Measurements from ENCODE around the gene GSN. TPM values are rescaled to one million over a fixed set of nuclear protein-coding genes. Genes with fewer than 3 reads are reported as not detected.

The GSN gene
- total RNA-seq, 1 donor from 2014 or later, result 291 TPM

- Mint-ChIP-seq H3K27ac (ENCODE audit: unreplicated experiment) (peak overlapping the region; percentile 96), H3K27me3 (ENCODE audit: low read depth) (no peaks in the 10 kb centered on the region), H3K9me3 (ENCODE audit: low read depth) (no peaks in the 10 kb centered on the region), H3K4me1 (ENCODE audit: low read depth) (peaks cover 89% of the 10 kb centered on the region), H3K36me3 (ENCODE audit: low read depth) (peaks cover 16% of the 10 kb centered on the region), H3K4me3 (ENCODE audit: unreplicated experiment) (peak overlapping the region; percentile 54)
- TF ChIP-seq, protein P1, sequence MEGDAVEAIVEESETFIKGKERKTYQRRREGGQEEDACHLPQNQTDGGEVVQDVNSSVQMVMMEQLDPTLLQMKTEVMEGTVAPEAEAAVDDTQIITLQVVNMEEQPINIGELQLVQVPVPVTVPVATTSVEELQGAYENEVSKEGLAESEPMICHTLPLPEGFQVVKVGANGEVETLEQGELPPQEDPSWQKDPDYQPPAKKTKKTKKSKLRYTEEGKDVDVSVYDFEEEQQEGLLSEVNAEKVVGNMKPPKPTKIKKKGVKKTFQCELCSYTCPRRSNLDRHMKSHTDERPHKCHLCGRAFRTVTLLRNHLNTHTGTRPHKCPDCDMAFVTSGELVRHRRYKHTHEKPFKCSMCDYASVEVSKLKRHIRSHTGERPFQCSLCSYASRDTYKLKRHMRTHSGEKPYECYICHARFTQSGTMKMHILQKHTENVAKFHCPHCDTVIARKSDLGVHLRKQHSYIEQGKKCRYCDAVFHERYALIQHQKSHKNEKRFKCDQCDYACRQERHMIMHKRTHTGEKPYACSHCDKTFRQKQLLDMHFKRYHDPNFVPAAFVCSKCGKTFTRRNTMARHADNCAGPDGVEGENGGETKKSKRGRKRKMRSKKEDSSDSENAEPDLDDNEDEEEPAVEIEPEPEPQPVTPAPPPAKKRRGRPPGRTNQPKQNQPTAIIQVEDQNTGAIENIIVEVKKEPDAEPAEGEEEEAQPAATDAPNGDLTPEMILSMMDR (IDR thresholded peaks at IDR 0.05), result no peak
- DNase-seq (ENCODE audit: low spot score), result peak; percentile 71
Measured at GRCh38 chr9:121285835-121286687, 18.1 kb downstream of the GSN start.

DNA sequence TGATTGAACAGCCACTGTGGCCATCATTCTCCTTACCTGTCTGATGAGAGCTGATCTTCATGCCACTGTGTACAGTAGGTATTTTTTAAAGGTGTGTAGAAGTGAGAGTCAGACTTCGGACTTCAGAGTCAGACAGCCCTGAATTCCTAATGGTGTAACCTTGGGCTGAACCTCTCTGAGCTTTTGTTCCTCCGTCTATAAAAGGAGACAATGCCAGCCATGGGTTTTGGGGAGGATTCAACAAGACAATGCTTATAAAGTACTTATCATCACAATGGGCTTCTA lies 18.7 kb downstream of the GSN start:
- Mint-ChIP-seq H3K36me3 (ENCODE audit: low read depth) (peaks cover 14% of the 10 kb centered on the region), H3K27me3 (ENCODE audit: low read depth) (no peaks in the 10 kb centered on the region), H3K4me3 (ENCODE audit: unreplicated experiment) (no peak overlapping the region), H3K9me3 (ENCODE audit: low read depth) (no peaks in the 10 kb centered on the region), H3K27ac (ENCODE audit: unreplicated experiment) (peak overlapping the region; percentile 96), H3K4me1 (ENCODE audit: low read depth) (peaks cover 83% of the 10 kb centered on the region)
- no peak for DNase-seq (ENCODE audit: low spot score)
- TF ChIP-seq, protein P1 (IDR thresholded peaks at IDR 0.05), result no peak

GRCh38 chr9:121286973-121287741 lies 19.2 kb downstream of the GSN start:
- Mint-ChIP-seq H3K36me3 (ENCODE audit: low read depth) (peaks cover 9% of the 10 kb centered on the region), H3K27me3 (ENCODE audit: low read depth) (no peaks in the 10 kb centered on the region), H3K27ac (ENCODE audit: unreplicated experiment) (peak overlapping the region; percentile 96), H3K9me3 (ENCODE audit: low read depth) (no peaks in the 10 kb centered on the region), H3K4me1 (ENCODE audit: low read depth) (peaks cover 78% of the 10 kb centered on the region), H3K4me3 (ENCODE audit: unreplicated experiment) (peak overlapping the region; percentile 25)
- DNase-seq (ENCODE audit: low spot score), result peak; percentile 72
- TF ChIP-seq, protein P1 (IDR thresholded peaks at IDR 0.05), result peak; percentile 62

DNA sequence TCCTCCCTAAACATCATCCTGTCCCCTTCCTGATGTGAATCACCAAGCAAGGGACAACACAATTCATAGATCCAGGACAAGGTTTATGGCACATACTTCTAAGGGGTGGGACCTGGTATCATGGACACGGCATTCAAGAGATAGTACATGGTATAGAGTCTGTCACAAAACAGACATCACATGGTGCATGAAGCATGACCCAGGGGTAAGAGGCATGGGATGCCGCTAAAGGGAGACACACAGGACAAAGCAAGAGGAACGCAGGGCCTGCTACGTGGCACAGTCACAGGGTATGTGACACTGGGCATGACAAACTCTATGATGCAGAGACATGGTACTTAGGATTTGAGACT lies 20.7 kb downstream of the GSN start:
- peak overlapping the region; percentile 96 for H3K27ac Mint-ChIP-seq (ENCODE audit: unreplicated experiment)
- H3K9me3 Mint-ChIP-seq (ENCODE audit: low read depth), result no peaks in the 10 kb centered on the region
- peaks cover 63% of the 10 kb centered on the region for H3K4me1 Mint-ChIP-seq (ENCODE audit: low read depth)
- TF ChIP-seq, protein P1 (IDR thresholded peaks at IDR 0.05), result no peak
- no peak for DNase-seq (ENCODE audit: low spot score)
- H3K27me3 Mint-ChIP-seq (ENCODE audit: low read depth), result no peaks in the 10 kb centered on the region
- peaks cover 8% of the 10 kb centered on the region for H3K36me3 Mint-ChIP-seq (ENCODE audit: low read depth)
- H3K4me3 Mint-ChIP-seq (ENCODE audit: unreplicated experiment), result peak overlapping the region; percentile 42

DNA sequence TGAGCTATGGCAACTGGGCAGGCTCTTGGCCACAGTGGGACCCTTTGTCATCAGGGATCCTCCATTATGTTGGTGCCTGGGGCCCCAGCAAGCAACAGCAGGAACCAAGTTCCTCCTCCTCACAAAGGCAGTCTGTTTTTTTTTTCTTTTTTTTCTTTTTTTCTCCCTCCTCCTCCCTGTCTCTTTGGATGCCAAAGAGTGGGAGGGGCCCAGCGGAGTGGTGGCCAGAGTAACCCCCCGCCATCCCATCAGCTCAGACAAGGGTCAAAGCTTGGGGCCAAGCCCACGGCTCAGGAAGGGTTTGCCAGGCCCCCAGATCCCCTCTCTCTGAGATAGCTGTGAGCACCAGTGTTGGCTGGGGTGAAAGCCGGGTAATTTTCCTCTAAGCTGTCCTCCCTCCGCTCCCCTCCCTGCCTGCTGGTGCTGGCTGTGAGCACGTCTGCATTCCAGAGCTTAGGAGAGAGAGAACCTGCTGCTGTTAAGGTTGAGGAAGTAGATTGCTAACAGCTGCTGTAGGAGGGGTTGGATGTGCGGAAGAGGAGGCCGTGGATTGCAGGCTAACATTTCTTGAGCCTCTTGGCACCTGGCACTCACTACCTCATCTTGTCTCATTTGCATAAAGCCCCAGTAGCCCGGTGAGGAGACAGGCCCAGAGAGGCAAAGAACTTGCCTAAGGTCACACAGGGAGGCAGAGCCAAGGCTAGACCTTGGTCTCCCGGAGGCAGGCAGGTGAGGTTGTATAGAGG lies 21.2 kb downstream of the GSN start:
- Mint-ChIP-seq H3K9me3 (ENCODE audit: low read depth) (no peaks in the 10 kb centered on the region), H3K27me3 (ENCODE audit: low read depth) (no peaks in the 10 kb centered on the region), H3K4me3 (ENCODE audit: unreplicated experiment) (peak overlapping the region; percentile 42), H3K27ac (ENCODE audit: unreplicated experiment) (peak overlapping the region; percentile 96), H3K36me3 (ENCODE audit: low read depth) (peaks cover 6% of the 10 kb centered on the region), H3K4me1 (ENCODE audit: low read depth) (peaks cover 58% of the 10 kb centered on the region)
- TF ChIP-seq, protein P1 (IDR thresholded peaks at IDR 0.05), result no peak
- DNase-seq (ENCODE audit: low spot score), result peak; percentile 90

All from chondrocyte (in vitro differentiated cells).